Pons (tissue), 1 donor: ENCODE results near the gene ZFYVE28.
"Not testable (repeated sequence)": the region's sequence is repeated elsewhere in the genome, so short reads cannot be mapped to it uniquely, and the experiment has no call there.

Experiments used
- DNase-seq: peaks from one replicate; pipeline ENCODE4 v3.0.0-alpha.2; 2016; ENCODE audit warnings: low spot score

Gene ZFYVE28

DNA sequence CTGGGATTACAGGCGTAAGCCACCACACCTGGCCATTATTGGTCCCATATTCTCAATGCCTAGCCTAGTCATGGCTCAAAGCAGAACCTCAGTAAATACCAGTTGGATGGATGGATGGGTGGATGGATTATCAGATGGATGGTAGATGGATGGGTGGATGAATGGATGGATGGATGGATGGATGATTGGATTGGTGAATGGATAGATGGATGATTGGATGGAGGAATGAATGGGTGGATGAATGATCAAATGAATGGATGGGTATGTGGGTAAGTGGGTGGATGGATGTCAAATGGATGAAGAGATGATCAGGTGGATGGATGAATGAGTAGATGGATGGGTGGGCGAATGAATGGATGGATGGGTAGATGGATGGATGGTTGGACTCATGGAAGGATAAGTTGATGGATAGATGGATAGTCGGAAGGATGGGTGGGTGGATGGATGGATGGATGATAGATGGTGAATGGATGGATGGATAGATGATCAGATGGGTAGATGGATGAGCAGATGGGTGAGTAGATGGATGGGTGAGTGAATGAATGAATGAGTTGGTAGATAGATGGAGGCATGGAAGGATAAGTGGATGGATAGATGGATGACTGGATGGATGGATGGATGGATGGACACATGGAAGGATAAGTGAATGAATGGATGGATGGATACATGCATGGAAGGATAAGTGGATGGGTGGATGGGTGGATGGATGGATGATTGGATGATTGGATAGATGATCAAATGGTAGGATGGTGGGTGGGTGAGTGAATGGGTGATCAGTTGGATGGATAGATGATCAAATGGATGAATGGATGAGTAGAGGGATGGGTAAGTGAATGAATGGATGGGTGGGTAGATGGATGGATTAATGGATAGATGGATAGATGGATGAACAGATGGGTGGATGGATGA lies 28.5 kb upstream of the ZFYVE28 start:
- DNase-seq = no peak

DNA sequence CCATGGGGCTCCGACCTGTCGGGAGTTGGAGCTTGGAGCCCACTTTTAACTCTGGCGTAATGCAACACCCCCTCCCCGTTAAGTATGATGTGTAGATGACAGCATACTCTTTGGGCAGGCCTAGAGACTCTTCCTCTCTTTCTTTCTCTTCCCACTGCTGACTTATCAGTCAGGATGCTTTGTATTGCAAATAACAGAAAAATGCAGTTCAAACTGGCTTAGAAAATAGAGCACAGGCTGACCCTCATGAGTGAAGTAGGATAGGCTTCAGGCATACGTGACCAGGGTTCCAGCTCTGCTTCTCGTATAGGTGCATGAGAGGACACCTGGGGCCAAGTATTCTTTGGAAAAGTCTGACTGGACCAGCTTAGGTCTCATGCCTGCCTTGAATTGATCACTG lies 27.1 kb upstream of the ZFYVE28 start:
- no peak for DNase-seq

DNA sequence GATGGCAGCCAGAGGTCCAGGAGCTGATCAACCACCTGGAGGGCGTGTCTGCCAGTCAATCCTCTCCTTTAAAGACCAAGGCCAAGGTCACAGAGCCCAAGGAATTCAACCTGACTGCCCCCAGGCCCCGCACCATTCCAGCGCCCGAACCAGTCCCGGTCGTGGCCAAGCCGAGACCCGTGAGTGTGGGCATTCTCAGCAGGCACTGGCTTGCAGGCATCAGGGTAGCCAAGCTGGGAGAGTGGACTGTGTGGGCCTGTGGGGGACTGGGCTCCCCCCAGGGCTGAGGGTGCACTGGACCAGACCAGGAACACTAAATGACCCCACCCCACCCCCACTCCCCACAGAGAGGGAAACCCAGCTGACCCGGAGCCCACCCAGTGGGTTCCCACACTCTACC lies 26.7 kb upstream of the ZFYVE28 start:
- DNase-seq = no peak

DNA sequence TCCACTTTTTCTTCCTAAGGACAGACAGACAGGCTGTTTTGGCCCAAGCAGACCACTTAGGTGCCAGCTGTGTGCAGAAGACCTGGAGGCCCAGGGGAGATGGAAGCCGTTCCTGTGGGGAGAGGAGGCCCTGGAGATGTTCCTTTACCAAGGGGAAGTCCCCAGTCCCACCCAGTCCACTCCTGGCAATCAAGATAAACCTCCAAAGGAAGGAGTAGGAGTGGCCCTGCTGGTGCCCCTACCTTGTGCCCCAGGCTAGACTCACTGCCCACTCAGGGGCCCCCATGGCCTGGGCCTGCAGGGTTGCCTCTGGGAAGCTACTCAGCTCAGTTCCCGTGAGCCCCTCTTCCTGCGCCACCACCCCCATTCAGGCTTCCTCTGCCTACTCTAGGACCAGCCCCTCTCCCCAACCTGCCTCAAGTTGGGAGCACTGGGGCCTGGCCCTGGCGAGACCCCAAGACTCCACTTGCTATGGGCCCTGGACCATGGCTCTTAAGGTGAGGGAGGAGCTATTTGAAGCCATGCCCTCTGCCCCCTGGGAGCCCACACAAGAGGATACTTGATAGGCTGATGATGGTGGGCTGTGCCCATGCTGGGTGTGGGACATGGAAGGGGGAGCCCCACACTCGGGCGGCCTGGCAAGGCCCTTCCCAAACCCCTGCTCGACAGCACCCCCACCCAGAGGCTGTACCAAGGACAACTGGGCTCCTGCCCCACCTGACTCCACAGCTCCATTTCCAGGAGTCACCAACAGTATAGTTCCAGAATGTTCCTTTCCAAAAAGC lies 25.7 kb upstream of the ZFYVE28 start:
- no peak for DNase-seq

DNA sequence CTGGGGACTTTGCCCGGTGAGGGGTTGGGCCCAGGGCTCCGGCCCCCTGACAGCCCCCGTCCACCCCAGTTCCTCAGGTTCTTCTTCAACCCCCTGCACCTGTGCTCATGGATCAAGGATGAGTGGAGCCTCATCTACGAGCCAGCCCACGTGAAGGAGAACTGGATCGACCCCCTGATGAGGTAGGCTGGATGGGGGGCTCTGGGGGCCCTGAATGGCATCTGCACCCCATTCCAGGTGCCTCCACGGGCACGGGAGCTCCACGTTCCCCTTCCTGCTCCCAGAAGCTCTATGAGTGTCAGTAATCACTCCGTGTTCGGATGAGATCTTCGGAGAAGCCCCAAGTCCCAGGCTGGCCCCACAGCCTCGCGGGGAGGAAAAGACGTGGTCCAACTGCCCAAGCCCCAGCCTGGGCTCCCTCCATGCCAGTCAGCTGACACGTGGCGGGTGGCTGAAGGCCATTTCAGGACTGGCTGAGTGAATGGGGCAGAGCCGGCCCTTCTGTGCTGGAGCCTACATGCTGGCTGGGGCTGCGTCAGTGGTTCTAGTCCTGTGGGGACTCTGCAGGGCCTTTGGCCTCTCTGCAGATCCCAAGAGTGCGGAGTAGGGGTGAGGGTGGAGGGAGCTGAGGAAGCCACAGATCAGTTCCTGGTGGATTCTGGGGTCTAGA lies 24.8 kb upstream of the ZFYVE28 start:
- DNase-seq = no peak

DNA sequence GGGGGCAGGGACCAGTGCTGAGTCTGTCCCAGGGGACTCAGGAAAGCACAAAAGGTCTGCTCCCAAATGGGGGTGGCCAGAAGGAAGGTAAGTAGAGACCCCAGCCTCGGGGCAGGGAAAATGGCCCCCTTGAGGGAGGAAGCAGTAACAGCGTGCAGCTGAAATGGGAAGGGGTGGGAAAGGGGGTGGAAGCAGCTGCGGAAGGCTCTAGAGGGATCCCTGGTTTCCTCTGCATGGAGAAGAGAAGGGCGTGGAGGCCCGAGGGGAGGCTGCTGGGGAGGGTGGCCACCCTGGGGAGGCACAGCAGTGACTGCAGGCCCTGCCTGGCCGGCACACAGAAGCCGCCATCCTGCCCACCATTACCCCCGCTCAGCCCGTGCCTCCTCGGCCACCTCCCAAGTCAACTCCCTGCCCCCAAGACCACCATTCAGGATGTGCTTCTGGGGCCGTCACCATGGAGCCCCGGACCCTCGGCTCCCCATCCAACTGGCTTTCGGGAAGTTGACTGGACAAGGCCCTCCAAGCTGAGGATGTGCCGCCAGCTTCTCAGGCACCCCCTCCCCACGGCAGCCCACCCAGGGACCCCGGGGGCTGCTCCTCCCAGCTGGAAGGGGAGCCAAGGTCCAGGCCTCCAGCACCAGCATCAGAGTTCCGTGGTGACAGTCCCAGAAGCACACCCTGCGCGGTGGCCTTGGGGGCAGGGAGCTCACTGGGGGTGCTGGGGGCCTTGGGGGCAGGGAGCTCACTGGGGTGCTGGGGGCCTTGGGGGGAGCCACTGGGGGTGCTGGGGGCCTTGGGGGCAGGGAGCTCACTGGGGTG lies 23.9 kb upstream of the ZFYVE28 start:
- DNase-seq = no peak

DNA sequence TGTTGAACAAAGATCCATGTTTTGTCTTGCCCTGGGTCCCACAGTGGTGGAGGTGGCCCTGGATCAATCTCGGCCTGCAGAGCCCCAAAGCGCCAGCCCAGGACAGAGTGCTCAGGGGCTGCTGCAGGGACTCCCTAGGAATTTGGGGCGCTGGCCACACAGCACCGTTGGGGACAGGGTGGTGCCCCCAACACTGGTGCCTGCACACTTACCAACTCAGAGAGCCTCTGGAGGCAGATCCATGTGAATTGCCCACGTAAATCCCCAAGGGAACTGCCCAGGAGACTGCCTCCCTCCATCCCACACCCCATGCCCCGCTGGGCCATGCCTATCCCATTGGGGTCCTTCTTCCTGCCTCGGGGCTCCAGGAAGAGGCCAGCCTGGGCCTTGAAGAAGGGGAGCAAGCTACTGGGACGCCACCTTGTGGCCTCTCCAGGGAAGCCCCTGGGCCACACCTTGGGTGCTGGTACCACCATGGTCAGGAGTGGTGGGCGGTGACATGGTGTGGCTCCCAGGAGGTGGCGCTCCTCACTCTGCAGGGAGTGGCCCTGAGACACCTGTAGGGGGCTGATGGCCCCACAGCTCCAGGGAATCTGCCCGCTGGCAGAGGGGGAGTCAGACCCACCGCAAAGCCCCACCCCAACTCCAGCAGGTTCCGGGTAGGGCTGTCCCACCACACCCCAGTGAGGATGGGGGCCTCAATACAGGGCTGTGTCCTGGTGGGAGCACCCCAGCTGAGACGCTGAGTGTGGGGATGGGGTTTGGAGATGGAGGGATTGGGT lies 23.1 kb upstream of the ZFYVE28 start:
- DNase-seq = no peak

DNA sequence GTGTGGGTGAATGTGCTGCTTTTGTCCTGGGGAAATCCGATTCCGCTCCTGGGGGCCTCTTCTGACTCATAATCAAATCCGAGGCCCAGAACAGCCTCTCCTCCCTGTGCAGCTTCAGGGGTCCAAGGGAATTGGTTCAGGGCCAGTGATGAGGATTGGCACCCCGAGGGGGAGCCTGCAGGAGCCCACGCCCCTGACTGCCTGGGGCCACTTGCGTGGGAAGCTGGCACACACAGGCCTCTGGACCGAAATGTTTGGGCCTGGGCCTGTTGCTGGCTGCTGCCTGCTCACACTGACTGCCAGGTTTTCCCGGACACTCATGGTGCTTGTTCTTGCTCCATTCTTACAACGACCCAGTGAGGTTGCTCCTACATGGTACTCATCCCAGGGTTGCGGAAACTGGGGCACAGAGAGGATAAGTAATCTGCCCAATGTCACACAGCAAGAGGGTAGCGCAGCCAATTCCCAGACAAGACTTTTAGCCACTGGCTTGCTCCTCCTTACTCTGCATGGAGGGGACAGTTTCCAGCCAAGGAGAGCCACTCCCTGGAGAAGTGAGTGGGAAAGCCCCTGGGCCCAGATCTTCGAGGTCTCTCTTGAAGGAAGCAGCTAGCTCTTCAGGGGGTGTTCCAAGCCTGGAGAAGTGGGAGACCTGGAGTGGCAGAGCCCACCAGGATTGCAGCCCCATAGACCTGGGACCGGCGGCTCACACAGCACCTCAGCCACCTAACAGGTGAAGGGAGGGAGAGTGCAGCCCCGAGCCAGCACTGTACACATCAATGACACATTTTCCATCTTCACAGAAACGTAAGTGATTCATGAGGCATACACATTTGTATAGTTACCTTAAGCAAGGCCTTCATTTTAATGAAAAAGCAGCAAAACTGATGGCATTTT lies 20.6 kb upstream of the ZFYVE28 start:
- DNase-seq = no peak

DNA sequence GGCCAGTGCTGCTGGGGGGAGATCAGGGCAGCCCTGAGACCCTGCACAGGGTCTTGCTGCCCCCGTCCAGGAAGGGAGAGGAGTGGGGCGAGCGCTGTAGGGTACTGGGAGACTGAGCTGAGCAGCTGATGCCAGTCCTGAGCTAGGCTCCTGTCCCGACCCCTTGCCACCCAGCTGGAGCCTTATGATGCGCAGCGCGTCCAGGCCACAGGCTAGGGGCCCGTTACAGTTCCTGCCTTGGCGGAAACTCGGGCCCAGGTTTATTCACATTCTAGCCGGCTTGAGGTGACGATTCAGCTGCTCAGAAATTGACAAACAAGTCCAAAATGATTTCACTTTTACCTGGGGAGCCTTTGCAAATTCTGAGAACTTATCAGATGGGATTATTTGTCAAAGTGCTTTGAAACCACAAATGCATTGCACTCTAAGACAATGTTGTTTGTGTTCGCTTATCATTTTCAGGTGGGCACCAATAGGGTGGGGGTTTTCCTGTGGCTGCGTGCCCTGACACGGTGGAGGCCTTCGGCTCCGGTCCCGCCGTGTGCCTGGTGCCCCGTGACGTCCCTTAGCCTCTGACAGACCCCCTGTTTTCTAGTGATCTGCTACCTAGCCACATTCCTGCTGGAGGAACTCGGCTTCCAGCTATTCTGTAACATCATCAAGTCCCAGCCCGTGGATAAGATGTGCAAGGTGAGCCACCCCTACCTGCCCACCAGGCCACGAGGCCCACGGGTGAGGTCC lies 19.2 kb upstream of the ZFYVE28 start:
- no peak for DNase-seq

DNA sequence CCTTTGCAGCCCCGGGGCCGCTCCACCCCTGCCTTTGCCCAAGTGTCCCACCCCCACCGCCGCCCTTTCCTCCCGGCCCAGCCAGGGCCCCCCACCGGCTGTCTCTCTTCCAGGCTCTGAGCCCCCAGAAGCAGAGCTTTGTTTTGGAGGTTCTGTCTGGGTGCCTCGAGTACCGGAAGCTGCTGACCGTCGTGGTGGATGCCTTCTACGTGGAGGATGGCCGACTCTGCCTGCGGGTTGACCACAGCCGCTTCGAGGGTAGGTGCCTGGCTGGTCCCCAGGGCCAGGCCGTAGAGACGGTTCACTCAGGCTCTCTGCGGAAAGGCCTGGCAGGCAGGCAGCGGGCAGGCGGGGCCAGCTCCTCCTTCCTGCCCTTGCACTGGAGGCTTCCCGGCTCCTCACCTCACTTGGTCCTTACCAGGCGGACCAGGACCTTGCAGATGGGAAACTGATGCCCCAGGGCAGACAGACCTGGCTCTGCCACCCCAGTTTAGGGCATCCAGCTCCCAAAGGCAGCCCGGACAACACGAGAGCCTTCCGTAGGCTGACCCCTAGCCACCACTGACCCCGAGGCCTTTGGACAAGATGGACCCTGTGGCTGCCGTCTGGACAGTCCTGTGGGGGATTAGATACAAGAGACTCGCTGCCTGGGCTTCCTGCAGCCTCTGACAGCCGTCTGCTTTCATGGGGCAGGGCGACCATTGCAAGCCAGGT lies 18.5 kb upstream of the ZFYVE28 start:
- no peak for DNase-seq

DNA sequence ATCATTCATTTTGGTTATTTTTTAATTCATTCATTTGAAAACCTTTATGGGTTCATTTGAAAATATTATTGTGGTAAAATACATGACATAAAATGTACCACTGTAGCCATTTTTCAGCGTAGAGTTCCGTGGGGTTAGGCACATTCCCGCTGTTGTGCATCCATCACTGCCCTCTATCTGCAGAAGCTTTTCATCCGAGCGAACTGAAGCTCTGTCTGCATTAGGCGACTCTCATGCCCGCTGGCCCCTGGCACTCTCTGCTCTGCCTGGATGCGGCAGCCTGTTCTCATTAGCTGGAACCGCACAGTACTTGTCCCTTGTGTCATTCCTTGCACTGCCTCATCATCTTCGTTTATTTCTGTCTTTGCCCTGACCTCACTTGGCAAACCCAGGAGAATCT lies 17.9 kb upstream of the ZFYVE28 start:
- DNase-seq = peak; percentile 85

DNA sequence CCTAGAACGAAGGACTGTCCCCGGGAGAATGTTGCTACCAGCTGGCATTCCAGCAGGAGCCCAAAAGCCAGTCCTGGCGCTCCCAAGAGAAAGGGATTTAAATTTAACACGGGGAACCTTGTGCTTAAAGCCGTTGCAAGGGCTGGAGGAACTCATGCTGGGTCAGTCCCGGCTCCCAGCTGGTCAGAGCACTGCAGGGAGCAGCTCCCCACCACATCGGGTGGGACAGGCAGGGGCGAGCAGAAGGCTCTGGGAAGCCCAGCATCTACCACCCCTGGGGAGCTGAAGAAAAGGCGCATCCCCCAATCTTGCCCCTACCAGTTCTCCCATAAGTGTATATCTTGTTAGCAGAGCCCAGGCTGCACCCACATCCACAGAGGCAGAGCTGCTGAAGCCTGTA lies 16.0 kb upstream of the ZFYVE28 start:
- no peak for DNase-seq

DNA sequence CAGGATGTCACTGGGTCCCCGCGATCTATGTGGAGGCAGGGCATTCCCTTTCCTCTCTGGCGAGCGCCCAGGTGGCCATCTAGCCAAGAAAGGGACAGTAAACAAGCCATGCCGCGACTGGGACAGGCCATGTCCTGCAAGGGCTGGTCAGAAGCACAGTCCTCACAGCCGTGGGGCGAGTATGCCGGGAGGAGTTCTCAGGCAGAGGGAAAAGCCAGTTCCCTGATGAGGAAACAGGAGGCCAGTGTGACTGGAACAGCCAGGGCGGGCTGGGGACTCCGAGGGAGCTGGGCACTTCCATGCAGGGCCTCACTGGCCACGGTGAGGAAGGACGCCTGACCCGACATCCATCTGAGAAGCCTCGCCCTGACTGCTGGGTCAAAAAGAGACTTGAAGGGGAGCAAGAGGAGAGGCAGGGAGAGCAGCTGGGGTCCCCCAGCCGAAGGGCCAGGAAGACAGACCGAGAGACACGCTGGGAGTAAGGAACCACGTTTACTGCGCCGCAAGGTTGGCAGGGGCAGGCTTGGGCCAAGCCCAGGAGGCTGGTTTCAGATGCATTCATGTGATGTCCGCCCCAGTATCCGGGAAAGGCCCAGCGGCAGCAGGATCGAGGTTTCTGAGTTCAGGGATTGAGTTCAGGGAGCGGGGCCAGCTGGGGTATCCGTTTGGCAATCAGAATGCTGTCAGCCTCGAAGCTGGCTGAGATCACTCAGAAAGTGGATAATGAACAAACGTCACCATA lies 15.3 kb upstream of the ZFYVE28 start:
- DNase-seq = peak; percentile 59

DNA sequence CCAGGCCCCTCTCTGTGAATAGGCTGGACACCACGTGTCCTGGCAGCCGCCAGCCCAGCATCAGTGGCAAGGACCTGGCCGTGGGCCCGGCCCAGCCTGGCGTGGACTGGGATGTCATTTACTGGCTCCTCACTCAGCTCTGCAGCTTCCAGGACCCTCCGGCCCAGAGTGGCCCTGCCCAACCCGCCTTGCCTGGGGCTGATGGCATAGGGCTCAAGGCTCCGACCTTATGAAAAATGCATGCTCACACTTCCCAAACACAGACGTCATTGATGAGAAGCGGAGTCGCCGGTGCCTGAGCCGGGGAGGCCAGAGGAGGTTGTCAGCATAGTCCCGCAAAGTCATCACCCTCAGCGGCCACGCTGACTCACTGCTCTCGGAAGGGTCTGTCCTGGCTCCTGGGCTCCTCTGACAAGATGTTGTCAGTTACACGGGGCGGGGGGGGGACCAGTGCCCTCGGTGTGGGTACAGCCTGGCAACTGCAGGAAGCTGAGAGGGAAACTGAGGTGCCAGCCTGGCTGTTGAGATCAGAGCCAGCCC lies 14.6 kb upstream of the ZFYVE28 start:
- DNase-seq = peak; percentile 89

DNA sequence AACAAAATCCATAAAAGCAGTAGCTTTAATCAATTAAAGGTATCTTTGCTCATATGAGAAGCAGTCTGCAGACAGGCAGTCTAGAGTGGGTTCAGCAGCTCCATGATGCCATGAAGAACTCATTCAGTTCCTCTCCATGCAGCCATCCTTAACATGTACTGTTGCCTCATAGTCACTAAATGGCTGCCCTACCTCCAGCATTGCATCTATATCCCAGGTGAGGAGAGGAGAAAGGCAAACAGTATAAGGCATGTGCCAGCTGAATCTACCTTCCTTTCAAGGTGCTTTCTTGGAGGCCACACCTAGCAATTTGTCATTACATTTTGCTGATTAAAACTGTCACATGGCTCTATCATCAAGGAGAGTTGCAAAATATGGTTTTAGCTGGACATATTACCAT lies 13.6 kb upstream of the ZFYVE28 start:
- no peak for DNase-seq

DNA sequence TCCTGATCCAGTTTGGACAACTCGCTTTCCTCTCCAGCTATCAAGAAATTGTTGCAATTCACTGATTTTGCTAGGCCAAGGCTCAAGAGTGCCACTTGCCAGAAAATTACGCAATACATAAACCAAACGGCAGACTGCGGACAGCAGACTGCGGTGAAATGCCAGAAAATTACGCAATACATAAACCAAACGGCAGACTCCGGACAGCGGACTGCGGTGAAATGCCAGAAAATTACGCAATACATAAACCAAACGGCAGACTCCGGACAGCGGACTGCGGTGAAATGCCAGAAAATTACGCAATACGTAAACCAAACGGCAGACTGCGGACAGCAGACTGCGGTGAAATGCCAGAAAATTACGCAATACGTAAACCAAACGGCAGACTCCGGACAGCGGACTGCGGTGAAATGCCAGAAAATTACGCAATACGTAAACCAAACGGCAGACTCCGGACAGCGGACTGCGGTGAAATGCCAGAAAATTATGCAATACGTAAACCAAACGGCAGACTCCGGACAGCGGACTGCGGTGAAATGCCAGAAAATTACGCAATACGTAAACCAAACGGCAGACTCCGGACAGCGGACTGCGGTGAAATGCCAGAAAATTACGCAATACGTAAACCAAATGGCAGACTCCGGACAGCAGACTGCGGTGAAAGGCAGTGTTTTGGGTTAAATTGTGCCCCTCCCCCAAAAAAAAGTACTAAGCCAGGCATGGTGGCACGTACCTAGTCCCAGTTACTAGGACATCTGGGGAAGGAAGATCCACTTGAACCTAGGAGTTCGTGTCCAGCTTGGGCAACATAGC lies 11.7 kb upstream of the ZFYVE28 start:
- not testable (repeated sequence) for DNase-seq
